GM18499 (cell line): ENCODE data around the gene ZNF385B.

Experiments
- ATAC-seq: cut with Tn5 transposase; IDR thresholded peaks from one replicate; pipeline ENCODE4 v1.9.1; 2021; ENCODE audit warnings: moderate number of reproducible peaks; ENCODE audit not compliant: insufficient read depth, unreplicated experiment

ZNF385B gene

GRCh38 chr2:179532863-179533278, 328.5 kb downstream of the ZNF385B start:
- no peak for ATAC-seq

GRCh38 chr2:179528576-179529069, 332.8 kb downstream of the ZNF385B start:
- ATAC-seq = no peak

GRCh38 chr2:179525340-179525739, 336.1 kb downstream of the ZNF385B start:
- ATAC-seq = no peak

- ATAC-seq = no peak
Observed at GRCh38 chr2:179524809-179525339, 336.5 kb downstream of the ZNF385B start.

GRCh38 chr2:179521944-179522343, 339.5 kb downstream of the ZNF385B start:
- no peak for ATAC-seq

- ATAC-seq = no peak
Observed at GRCh38 chr2:179518830-179519229, 342.6 kb downstream of the ZNF385B start.

DNA sequence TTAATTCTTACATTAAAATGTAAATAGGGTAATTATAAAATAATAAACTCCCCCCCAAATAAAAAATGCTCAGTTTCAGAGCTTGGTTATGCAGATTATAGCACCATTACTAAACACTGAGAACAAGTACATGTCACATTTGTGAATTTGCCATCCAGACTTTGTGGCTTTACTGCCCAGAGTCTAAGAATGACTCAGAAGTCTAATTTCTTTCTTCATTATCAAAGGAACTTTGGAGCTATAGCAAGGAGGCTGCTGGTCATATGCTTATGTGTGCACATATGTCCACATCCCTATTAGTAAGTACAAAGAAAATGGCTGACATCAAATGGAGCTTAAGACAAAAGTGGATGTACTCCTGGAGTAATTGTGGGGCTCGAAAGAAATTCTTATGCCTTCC, 348.2 kb downstream of the ZNF385B start:
- no peak for ATAC-seq

DNA sequence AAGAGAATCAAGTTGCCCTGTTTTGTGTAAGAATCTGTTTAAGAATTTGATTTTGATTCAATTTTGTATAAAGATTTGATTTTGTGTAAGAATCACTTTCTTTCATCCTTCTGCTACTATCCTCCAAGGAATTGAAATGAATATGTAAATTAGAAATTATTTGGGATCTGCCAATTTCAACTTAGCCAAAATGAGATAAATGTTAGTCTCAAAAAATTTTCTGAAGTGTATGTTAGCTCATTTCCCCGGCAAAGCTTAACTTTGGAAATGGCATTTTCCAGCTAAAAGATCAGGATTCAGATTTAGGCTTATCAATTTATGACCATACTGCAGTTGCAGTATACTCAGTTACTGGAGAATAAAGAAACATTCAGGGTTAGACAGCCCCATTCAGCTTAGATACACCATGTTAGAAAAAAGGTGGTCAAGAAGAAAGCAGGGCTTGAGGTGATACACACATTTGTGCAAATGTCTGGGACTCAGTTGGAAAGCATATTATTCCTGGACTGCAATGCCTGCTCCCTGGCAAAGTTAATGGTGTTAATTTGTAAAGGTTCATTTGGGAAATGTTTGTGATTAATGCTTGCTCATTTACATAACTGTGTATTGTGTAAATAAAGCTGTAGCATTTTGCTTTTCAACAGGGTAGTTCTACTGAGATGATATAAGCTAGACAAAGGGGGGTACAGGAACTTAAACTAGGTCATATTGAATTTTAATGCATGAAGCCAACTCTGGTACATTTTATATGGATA, 349.0 kb downstream of the ZNF385B start:
- no peak for ATAC-seq

DNA sequence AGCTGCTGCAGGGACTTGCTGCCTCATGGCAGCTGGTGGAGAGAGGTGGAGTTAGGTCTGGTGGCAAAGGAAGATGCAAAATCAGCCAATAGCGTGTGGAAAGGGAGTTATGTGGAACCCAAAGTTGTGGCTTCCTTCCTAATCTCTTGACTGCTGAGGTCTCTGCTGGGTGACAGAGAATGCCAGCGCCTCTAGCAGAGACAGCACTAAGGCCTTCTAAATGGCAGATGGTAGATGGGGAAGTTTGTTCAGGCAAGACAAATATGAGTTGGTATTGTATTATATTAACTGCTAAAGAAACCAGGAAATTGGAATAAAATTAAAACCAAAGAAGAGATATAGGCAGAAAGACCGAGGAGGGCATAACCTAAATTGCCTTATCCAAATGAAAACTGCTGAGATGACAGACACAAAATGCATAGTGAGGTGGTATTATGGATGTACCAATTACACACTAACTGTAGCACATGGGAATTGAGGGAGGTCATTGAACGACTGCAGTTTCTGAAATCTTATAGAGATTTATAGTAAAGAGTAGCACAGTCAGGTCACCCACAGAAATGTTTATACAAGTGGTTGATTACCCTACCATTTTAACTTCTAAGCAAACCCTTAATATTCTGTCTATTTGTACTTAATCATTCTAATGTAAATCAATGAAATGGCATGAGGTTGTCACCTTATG, 350.2 kb downstream of the ZNF385B start:
- ATAC-seq = no peak

DNA sequence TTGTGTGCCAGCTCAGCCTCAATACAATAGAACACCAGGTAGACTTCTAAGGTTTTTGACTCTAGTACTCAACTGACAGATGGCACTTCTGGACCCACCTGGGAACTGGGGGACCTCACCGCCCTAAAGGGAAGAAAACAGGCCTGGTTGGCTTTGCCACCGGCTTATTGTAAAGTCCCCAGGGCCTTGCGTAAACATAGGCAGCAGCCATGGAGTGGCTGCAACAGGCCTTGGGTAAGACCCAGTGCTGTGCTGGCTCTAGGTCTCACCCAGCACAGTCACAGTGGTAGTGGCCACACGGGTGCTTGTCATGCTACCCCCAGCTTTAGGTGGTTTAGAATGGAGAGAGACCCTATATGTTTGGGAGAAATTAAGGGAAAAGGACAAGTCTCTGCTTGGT, 366.1 kb downstream of the ZNF385B start:
- no peak for ATAC-seq

DNA sequence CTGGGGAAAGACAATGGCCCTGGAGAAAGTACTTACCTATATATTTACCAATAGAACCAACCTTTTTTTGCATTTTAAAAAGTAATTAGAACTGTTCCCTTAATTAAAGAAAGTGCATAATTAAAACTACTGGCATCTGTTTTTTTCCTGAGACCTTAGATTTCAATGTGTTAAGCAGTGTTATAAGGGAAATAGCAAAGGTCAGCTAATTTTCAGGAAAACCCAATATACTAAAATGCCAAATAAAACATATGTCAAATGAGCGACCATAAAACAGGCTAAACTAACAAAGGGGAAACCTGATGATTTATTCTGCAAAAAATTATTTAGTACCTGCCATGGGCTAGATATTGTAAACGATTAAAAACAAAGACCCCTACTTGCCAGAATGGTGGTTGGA, 372.8 kb downstream of the ZNF385B start:
- no peak for ATAC-seq

DNA sequence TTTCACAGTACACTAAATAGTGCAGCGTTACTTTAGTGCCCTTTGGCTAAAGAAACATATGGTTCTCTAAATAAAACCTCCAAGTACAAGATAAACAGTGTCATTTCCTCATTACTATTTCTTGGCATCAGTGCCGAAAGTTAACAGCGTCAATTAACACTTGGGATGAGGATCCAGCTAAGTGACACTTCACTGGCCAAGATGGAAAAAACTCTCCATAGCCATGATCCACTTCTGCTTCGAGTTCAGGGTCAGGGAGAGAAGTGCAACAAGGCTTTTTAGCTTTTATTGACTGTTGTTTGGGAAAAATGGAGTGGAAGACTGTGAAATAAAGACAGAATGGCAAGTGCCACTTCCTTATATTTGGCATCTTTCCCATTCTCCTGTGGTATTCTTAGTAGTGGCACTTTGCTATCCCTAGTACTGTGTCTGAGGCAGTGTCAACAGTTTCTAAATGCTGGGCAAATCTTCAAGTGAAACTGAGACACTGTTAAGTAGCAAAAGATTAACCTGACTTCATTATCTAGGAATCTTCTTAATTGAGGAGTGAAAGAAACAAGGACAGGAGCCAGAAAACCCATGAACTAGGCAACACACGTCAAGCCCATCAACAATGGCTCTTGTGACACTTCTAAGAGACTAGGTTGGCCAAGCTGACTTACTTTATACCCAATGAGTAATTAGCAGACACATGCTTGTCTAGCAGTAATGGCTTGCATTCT, 374.2 kb downstream of the ZNF385B start:
- ATAC-seq = no peak

GRCh38 chr2:179483131-179483530, 378.3 kb downstream of the ZNF385B start:
- ATAC-seq = no peak

- no peak for ATAC-seq
Observed at GRCh38 chr2:179479947-179480346, 381.5 kb downstream of the ZNF385B start.

DNA sequence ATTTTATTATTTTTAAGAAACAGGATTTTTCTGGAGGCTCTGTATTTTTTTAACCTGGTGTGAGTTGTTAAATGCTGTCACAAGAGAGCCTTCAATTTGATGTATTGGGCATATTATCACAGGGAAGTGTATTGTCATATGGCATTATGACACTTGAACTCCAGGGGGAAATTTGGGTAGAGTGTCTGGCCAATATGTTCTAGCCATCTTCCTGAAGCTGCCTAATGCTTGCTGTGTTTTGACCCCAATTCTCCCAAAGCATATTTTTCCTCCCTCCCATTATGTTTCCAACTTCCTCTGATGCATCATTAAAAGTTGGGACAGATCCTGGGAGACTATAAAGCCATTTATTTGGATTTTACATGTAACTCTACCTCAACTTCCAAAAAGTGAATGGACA, 382.6 kb downstream of the ZNF385B start:
- no peak for ATAC-seq

DNA sequence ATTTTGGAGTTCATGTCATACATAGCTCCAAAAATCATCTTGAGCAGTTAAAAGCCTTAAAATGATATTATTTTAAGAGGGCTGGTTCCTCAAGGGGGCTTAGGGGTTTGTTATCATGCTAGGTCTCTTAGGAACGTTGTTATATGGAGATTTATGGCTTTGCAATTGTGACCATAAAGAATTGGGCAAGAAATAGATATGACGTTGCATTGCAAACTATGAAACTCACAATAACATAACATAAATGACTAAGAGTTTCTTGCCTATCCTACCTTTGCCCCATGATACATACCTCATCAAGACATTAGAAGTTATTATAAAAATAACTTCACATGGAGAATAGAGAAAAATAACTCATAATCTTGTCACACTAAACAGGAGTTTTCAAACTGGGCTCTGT, 390.4 kb downstream of the ZNF385B start:
- no peak for ATAC-seq

DNA sequence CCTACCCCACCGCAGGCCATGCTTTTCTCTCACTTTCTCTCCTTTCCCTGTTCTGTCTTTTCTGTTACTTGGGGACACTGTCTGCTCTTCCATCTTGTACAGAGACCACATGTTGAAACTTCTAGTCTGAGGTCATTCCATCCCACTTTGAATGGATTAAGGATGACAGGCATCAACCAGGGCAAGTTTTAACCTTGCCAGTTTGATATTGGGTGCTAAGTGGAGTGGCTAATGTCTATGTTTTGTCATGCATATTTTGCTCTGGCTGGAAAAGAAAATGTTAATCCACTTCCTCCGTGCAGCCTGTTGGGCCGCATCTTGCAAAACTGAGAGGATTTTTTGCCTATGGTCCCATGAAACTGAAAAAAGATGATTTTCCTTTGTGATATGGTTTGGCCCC, 391.3 kb downstream of the ZNF385B start:
- ATAC-seq = no peak

- no peak for ATAC-seq
Observed at GRCh38 chr2:179467960-179468359, 393.5 kb downstream of the ZNF385B start.

DNA sequence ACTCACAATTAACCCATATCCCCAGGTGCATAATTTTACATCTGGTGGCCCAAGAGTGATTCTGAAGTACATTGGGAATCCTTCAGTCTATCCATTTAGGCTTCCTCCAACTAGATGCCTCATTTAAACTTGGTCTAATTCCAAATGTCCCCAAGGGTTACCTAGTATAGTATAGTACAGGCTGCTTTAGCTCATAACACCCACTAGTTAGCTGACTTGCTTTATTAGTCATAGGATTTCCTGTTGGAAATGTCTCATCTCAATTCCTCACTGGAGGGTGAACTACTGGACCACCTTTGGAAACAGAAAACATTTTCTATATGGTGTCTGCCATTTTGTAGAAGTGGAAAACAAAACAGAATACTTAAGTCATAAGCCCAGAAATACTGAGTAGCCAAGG, 394.3 kb downstream of the ZNF385B start:
- ATAC-seq = no peak

DNA sequence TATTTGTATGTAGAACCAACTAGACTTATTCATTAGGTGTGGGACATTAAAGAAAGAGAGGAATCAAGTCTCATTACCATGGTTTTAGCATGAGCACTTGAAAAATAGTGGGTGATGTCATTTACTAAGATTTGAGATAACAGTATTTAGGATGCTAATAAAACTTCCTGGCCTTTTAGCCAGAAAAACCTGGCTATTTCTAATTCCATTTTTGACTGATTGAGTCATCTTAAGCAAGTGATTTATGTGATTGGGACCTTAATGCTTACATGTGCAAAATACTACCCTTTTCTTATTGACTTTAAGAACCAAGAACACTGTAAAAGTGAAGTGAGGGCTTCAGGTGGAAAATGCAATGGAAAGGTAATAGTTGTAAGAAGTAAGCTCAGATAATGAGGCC, 400.0 kb downstream of the ZNF385B start:
- ATAC-seq = no peak
